ENCODE data around the gene FKBP6.
"Not testable (repeated sequence)": the region's sequence is repeated elsewhere in the genome, so short reads cannot be mapped to it uniquely, and the experiment has no call there.

The FKBP6 gene

GRCh38 chr7:73314271-73314670 is 13.7 kb upstream of the FKBP6 start:
- TF ChIP-seq CTCF (IDR thresholded peaks at IDR 0.05; ENCODE audit: low read depth, low read length, missing control alignments): no peak
- Histone ChIP-seq H3K27ac (no peak overlapping the region), H3K36me3 (replicated peaks) (no peaks in the 10 kb centered on the region), H3K4me3 (ENCODE audit: low read depth, low read length) (no peak overlapping the region), H3K27me3 (replicated peaks) (no peaks in the 10 kb centered on the region)
- in situ Hi-C loops (cut with HindIII; ENCODE audit: low pct_ligation_motif_present, low sequenced_read_pairs): no loop called here
- no peak for DNase-seq

- DNase-seq: no peak
- no peaks in the 10 kb centered on the region for H3K27me3 ChIP-seq (replicated peaks)
- H3K27ac ChIP-seq: no peak overlapping the region
- in situ Hi-C loops (cut with HindIII; ENCODE audit: low pct_ligation_motif_present, low sequenced_read_pairs): no loop called here
- no peak for TF ChIP-seq CTCF (IDR thresholded peaks at IDR 0.05; ENCODE audit: low read depth, low read length, missing control alignments)
- H3K36me3 ChIP-seq (replicated peaks): no peaks in the 10 kb centered on the region
- H3K4me3 ChIP-seq (ENCODE audit: low read depth, low read length): no peak overlapping the region
Observed at GRCh38 chr7:73316521-73316920, 11.4 kb upstream of the FKBP6 start.

DNA sequence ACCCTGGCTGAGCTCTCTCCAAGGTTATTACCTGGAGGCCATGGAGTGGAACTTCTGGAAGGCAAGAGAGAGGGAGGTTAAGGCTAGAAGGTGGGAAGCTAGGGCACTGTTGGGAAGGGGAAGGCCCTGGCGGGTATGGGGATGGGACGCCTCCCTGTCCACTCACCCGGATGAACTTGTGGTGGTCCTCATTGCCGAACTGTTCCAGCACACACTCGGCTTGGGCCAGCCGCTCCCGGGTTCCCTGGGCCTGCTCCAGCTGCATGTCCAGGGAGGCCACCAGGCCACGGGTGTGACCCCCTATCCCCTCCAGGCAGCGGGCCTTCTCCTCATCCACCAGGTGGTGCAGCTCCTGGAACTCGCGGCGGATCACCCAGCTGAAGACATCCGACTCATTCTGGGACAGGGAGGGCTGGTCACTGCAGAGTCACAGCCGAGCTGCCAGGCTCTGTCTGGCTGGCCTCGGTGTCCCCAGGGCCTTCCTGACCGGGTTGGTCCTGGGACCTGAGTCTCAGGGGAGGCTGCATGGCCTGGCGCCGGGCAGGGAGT is 9.2 kb upstream of the FKBP6 start:
- H3K36me3 ChIP-seq (replicated peaks); DNase-seq; H3K4me3 ChIP-seq (ENCODE audit: low read depth, low read length); H3K27ac ChIP-seq; in situ Hi-C loops (cut with HindIII; ENCODE audit: low pct_ligation_motif_present, low sequenced_read_pairs); H3K27me3 ChIP-seq (replicated peaks): not testable (repeated sequence)

DNA sequence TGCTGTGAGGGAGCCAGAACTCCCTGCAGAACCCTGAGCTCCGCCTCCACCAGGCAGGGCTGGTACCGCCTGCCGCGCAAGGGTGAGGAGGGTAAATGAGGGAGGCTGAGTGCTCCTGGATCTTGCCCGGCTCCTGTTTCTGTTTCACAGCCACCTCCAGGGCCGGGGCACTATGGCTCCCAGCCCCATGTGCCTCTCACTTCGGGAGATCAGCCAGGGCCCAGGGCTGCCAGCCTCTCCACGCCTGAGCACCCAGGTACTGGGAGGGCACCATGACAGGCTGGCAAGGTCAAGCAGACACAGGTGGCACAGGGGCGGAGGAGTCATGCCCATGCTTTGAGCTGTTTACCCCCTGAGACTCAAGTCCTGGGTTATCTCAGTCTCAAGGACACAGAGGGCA is 8.4 kb upstream of the FKBP6 start:
- DNase-seq; H3K36me3 ChIP-seq (replicated peaks); H3K4me3 ChIP-seq (ENCODE audit: low read depth, low read length); H3K27ac ChIP-seq; H3K27me3 ChIP-seq (replicated peaks); in situ Hi-C loops (cut with HindIII; ENCODE audit: low pct_ligation_motif_present, low sequenced_read_pairs): not testable (repeated sequence)

- H3K27me3 ChIP-seq (replicated peaks); in situ Hi-C loops (cut with HindIII; ENCODE audit: low pct_ligation_motif_present, low sequenced_read_pairs); DNase-seq; H3K4me3 ChIP-seq (ENCODE audit: low read depth, low read length); H3K27ac ChIP-seq; H3K36me3 ChIP-seq (replicated peaks): not testable (repeated sequence)
Observed at GRCh38 chr7:73320009-73320408, 8.0 kb upstream of the FKBP6 start.

DNA sequence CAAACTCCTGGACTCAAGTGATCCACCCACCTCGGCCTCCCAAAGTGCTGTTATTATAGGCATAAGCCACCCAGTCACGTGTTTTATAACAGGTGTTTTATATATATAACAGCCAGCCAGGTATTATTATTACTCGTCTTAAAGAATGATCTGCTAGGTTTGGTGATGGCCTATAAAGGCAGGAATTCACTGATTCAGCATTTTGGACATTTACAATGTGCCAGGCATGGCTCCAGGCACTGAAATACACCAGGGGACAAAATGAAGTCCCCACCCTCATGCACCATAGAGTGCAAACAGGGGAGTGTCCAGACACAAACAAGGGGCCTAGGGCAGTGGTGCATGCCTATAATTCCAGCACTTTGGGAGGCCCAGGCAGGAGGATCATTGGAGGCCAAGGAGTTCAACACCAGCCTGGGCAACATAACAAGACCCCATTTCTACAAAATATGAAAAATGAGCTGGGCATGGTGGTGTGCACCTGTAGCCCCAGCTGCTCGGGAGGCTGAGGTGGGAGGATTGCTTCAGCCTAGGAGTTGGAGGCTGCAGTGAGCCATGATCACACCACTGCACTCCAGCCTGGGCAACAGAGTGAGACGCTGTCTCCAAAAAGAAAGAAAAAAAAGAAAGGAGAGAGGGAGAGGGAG is 4.4 kb upstream of the FKBP6 start:
- H3K27me3 ChIP-seq (replicated peaks); in situ Hi-C loops (cut with HindIII; ENCODE audit: low pct_ligation_motif_present, low sequenced_read_pairs); H3K36me3 ChIP-seq (replicated peaks); DNase-seq; H3K4me3 ChIP-seq (ENCODE audit: low read depth, low read length); H3K27ac ChIP-seq: not testable (repeated sequence)

GRCh38 chr7:73324081-73324845 is 3.7 kb upstream of the FKBP6 start:
- peak; percentile 78 for TF ChIP-seq CTCF (IDR thresholded peaks at IDR 0.05; ENCODE audit: low read depth, low read length, missing control alignments)
- H3K27me3 ChIP-seq (replicated peaks); H3K36me3 ChIP-seq (replicated peaks); in situ Hi-C loops (cut with HindIII; ENCODE audit: low pct_ligation_motif_present, low sequenced_read_pairs); H3K4me3 ChIP-seq (ENCODE audit: low read depth, low read length); H3K27ac ChIP-seq: not testable (repeated sequence)
- DNase-seq: peak; percentile 22

DNA sequence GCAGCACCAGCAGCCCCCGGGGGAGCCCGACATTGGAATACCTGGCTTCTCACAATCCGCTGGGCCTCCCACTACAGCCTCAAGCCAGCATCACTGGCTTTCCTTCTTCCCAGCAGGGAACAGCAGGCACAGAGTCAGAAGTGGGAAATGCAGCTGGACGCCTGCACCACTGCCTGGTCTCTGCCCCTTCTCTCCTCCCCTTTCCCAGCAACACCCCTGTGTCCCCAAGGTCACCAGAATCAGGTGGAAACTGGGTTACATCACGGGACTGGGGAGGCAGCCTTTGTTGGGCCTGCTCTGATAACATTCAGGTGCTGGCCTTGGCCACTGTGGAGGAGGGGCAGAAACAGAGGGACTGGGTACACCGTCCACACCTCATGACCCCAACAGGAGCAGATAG is 2.5 kb upstream of the FKBP6 start:
- DNase-seq; in situ Hi-C loops (cut with HindIII; ENCODE audit: low pct_ligation_motif_present, low sequenced_read_pairs); H3K36me3 ChIP-seq (replicated peaks); H3K27ac ChIP-seq; H3K27me3 ChIP-seq (replicated peaks); H3K4me3 ChIP-seq (ENCODE audit: low read depth, low read length): not testable (repeated sequence)

GRCh38 chr7:73327449-73327848 is 512 bp upstream of the FKBP6 start:
- H3K36me3 ChIP-seq (replicated peaks); H3K4me3 ChIP-seq (ENCODE audit: low read depth, low read length); H3K27me3 ChIP-seq (replicated peaks); in situ Hi-C loops (cut with HindIII; ENCODE audit: low pct_ligation_motif_present, low sequenced_read_pairs); H3K27ac ChIP-seq; DNase-seq: not testable (repeated sequence)

Data from brain microvascular endothelial cell (primary cell).